IMR-90 (cell line): ENCODE results near the gene FBXW11. TPM values are rescaled to one million over a fixed set of nuclear protein-coding genes. Genes with fewer than 3 reads are reported as not detected.

Source experiments
- ATAC-seq: fragments of 200-7000 bp; cut with Tn5 transposase; 2 replicates; pipeline ENCODE4 v1.9.1; 2020; ENCODE audit warnings: low read depth, mild to moderate bottlenecking, moderate library complexity
- BruUV-seq: library from RNA; stranded (reverse); fragments of 400-500 nt; replicated peaks from 2 replicates; lab custom pipeline; 2021; lab: Mats Ljungman, UMichigan
- CTCF ChIA-PET: fragments of 300-600 bp; formaldehyde crosslinking; extraction: SDS; loops from one replicate; lab custom pipeline; 2021; ENCODE audit warnings: antibody characterized with exemption; lab: Yijun Ruan, JAX
- POLR2A ChIA-PET: fragments of 300-600 bp; sonication (Branson Sonifier 250); formaldehyde crosslinking; loops from one replicate; lab custom pipeline; 2022; ENCODE audit warnings: antibody characterized with exemption; ENCODE audit not compliant: unreplicated experiment; lab: Charles Lee
- DNase-seq: peaks from one replicate; pipeline ENCODE4 v3.0.0; 2013
- H2AFZ ChIP-seq: replicated peaks from 2 replicates; pipeline ENCODE3; 2013; ENCODE audit warnings: low read length, mild to moderate bottlenecking; ENCODE audit not compliant: poor library complexity
- H2AK5ac ChIP-seq: 2 replicates; pipeline ENCODE4 v1.6.1; 2013; ENCODE audit warnings: low read depth, low read length, inconsistent platforms
- H2AK9ac ChIP-seq: replicated peaks from 2 replicates; pipeline ENCODE3; 2013; ENCODE audit warnings: mild to moderate bottlenecking, low read depth, low read length, moderate library complexity; ENCODE audit not compliant: poor library complexity
- H2BK120ac ChIP-seq: 2 replicates; pipeline ENCODE4 v1.6.1; 2013; ENCODE audit warnings: low read depth, low read length, inconsistent platforms
- H2BK15ac ChIP-seq: 3 replicates; pipeline ENCODE4 v1.6.1; 2013; ENCODE audit warnings: low read depth, low read length, inconsistent platforms
- H2BK20ac ChIP-seq: 2 replicates; pipeline ENCODE4 v1.6.1; 2013; ENCODE audit warnings: low read depth, mild to moderate bottlenecking, inconsistent platforms, low read length, moderate library complexity
- H2BK5ac ChIP-seq: 2 replicates; pipeline ENCODE4 v1.6.1; 2013; ENCODE audit warnings: mild to moderate bottlenecking, low read depth, low read length, inconsistent platforms; ENCODE audit not compliant: poor library complexity, severe bottlenecking
- H3K14ac ChIP-seq: replicated peaks from 2 replicates; pipeline ENCODE4 v1.6.1; 2013; ENCODE audit warnings: low read depth, low read length, inconsistent platforms
- H3K18ac ChIP-seq: 2 replicates; pipeline ENCODE4 v1.6.1; 2013; ENCODE audit warnings: low read depth, low read length, control low read depth
- H3K23ac ChIP-seq: 2 replicates; pipeline ENCODE4 v1.6.1; 2013; ENCODE audit warnings: low read depth, low read length, inconsistent platforms
- H3K27ac ChIP-seq: 2 replicates; pipeline ENCODE4 v1.5.1; 2013; ENCODE audit warnings: mild to moderate bottlenecking, control low read depth, low read length; ENCODE audit not compliant: insufficient read depth
- H3K27me3 ChIP-seq: 2 replicates; pipeline ENCODE4 v1.6.1; 2013; ENCODE audit warnings: low read length; ENCODE audit not compliant: control insufficient read depth, insufficient read depth
- H3K36me3 ChIP-seq: 2 replicates; pipeline ENCODE4 v1.6.1; 2013; ENCODE audit warnings: low read length, mixed read lengths; ENCODE audit not compliant: control insufficient read depth, insufficient read depth
- H3K4ac ChIP-seq: 2 replicates; pipeline ENCODE4 v1.6.1; 2013; ENCODE audit warnings: low read depth, low read length, inconsistent platforms
- H3K4me1 ChIP-seq: 2 replicates; pipeline ENCODE4 v1.6.1; 2013; ENCODE audit warnings: low read length, mixed read lengths; ENCODE audit not compliant: control insufficient read depth, insufficient read depth
- H3K4me2 ChIP-seq: 2 replicates; pipeline ENCODE4 v1.6.1; 2013; ENCODE audit warnings: low read depth, mild to moderate bottlenecking, control low read depth, low read length, moderate library complexity
- H3K4me3 ChIP-seq: 2 replicates; pipeline ENCODE4 v1.5.1; 2013; ENCODE audit warnings: low read depth, mild to moderate bottlenecking, control low read depth, low read length, moderate library complexity; ENCODE audit not compliant: insufficient read depth
- H3K56ac ChIP-seq: 2 replicates; pipeline ENCODE4 v1.6.1; 2013; ENCODE audit warnings: low read length, inconsistent platforms; ENCODE audit not compliant: insufficient read depth; ENCODE audit errors: extremely low read depth
- H3K79me1 ChIP-seq, 2 experiments: 2 replicates each; pipeline ENCODE4 v1.6.1; 2013; ENCODE audit warnings: low read length in 2 of 2, inconsistent platforms in 1 of 2, low read depth in 1 of 2
- H3K9ac ChIP-seq: 2 replicates; pipeline ENCODE4 v1.6.1; 2013; ENCODE audit warnings: low read depth, low read length, control low read depth
- H3K9me1 ChIP-seq: 2 replicates; pipeline ENCODE4 v1.6.1; 2013; ENCODE audit warnings: low read length, inconsistent platforms; ENCODE audit not compliant: insufficient read depth
- H3K9me3 ChIP-seq: 2 replicates; pipeline ENCODE4 v1.6.1; 2013; ENCODE audit warnings: low read length; ENCODE audit not compliant: control insufficient read depth, insufficient read depth
- H4K20me1 ChIP-seq: 2 replicates; pipeline ENCODE4 v1.6.1; 2013; ENCODE audit warnings: low read length, inconsistent platforms; ENCODE audit not compliant: insufficient read depth
- H4K5ac ChIP-seq: 2 replicates; pipeline ENCODE4 v1.6.1; 2013; ENCODE audit warnings: mild to moderate bottlenecking, low read depth, low read length, control low read depth
- H4K8ac ChIP-seq, 2 experiments: 2 replicates each; pipeline ENCODE4 v1.6.1; 2013; ENCODE audit warnings: low read depth in 2 of 2, low read length in 2 of 2, control low read depth in 1 of 2, inconsistent platforms in 1 of 2
- H4K91ac ChIP-seq: 2 replicates; pipeline ENCODE4 v1.6.1; 2013; ENCODE audit warnings: low read depth, low read length, inconsistent platforms; ENCODE audit not compliant: insufficient read depth
- CEBPB ChIP-seq: IDR thresholded peaks from 2 replicates; pipeline ENCODE4 v1.6.1; 2012; ENCODE audit warnings: low read depth, low read length, improper control_type of control experiment
- ELK1 ChIP-seq: fragments of 150-350 bp; IDR thresholded peaks from 2 replicates; pipeline ENCODE4 v1.6.1; 2016; ENCODE audit warnings: low read depth, mild to moderate bottlenecking, low read length, moderate library complexity, borderline replicate concordance
- MAFK ChIP-seq: IDR thresholded peaks from 2 replicates; pipeline ENCODE4 v1.6.1; 2012; ENCODE audit warnings: low read depth, low read length, improper control_type of control experiment
- MXI1 ChIP-seq: IDR thresholded peaks from 2 replicates; pipeline ENCODE4 v1.6.1; 2012; ENCODE audit warnings: low read depth, mild to moderate bottlenecking, low read length, moderate library complexity, borderline replicate concordance
- NFE2L2 ChIP-seq: fragments of 150-350 bp; IDR thresholded peaks from 2 replicates; pipeline ENCODE4 v1.6.1; 2016; ENCODE audit warnings: low read depth, mild to moderate bottlenecking, low read length
- RAD21 ChIP-seq: IDR thresholded peaks from 2 replicates; pipeline ENCODE4 v1.6.1; 2012; ENCODE audit warnings: low read length, improper control_type of control experiment
- RCOR1 ChIP-seq: IDR thresholded peaks from 2 replicates; pipeline ENCODE4 v1.6.1; 2012; ENCODE audit warnings: mild to moderate bottlenecking, low read length, improper control_type of control experiment; ENCODE audit not compliant: insufficient replicate concordance
- SMC3 ChIP-seq: fragments of 150-350 bp; IDR thresholded peaks from 2 replicates; pipeline ENCODE4 v1.6.1; 2016; ENCODE audit warnings: low read depth, mild to moderate bottlenecking, antibody characterized with exemption, low read length, moderate library complexity
- USF2 ChIP-seq: fragments of 150-350 bp; IDR thresholded peaks from 2 replicates; pipeline ENCODE4 v1.6.1; 2017; ENCODE audit warnings: mild to moderate bottlenecking, antibody characterized with exemption, low read length, low read depth
- WGBS, 2 experiments: methylation state at CpG; one replicate each; pipeline versions ENCODE4 v1.1.5 to v1.1.7; 2013; ENCODE audit warnings: missing lambda C conversion rate in 2 of 2; ENCODE audit not compliant: insufficient read length in 1 of 2; ENCODE audit errors: extremely low coverage in 2 of 2; 5-methylcytosine and 5-hydroxymethylcytosine counted together
- dilution Hi-C: fragments of 300-500 bp; cut with HindIII; formaldehyde crosslinking; loops from one replicate; pipeline ENCODE4 v1.14.3; 2018; ENCODE audit warnings: low sequenced_read_pairs; ENCODE audit not compliant: unreplicated experiment
- in situ Hi-C: fragments of 300-500 bp; cut with MboI; formaldehyde crosslinking; loops from 3 replicates; pipeline ENCODE4 v1.14.3; 2019; ENCODE audit warnings: low sequenced_read_pairs, inconsistent platforms, mixed read lengths
- intact Hi-C: fragments of 100-400 bp; cut with micrococcal nuclease; formaldehyde crosslinking; loops from 2 replicates; pipeline ENCODE4 v1.10.0; 2022
- polyA plus RNA-seq, 3 experiments: library from polyadenylated mRNA; depleted of rRNA; stranded (reverse); fragments of >200 nt; gene quantifications; 2 replicates each; pipeline ENCODE4 v1.2.3, GENCODE V29; 2012; ENCODE audit warnings: low replicate concordance in 1 of 3
- total RNA-seq: library from RNA; depleted of rRNA; stranded (reverse); fragments of >200 nt; gene quantifications from 2 replicates; pipeline ENCODE4 v1.2.3, GENCODE V29; 2012
- TF ChIP-seq, protein P1 (sequence below): conservative IDR thresholded peaks from 2 replicates; pipeline ENCODE4 v1.5.1; 2012; ENCODE audit warnings: mild to moderate bottlenecking, low read depth, low read length, improper control_type of control experiment

The FBXW11 gene
- total and polyA plus RNA-seq, 2 of the 4 experiments (the other 2 are of a cell fraction), result 34.3 to 97.1 TPM

GRCh38 chr5:171855265-171855664 is 151.2 kb downstream of the FBXW11 start:
- DNase-seq (no peak), ATAC-seq (no peak)
- Histone ChIP-seq H3K4me1 (no peaks in the 10 kb centered on the region; the same call in 1 of the 2 replicates), H4K91ac (no peak overlapping the region), H3K56ac (no peak overlapping the region), H2BK15ac (no peak overlapping the region), H4K20me1 (no peaks in the 10 kb centered on the region), H3K9ac (no peak overlapping the region), H2AFZ (no peak overlapping the region), H3K9me1 (peaks cover 7% of the 10 kb centered on the region; the same call in 1 of the 2 replicates), H2BK120ac (no peak overlapping the region), H3K4me2 (no peak overlapping the region), H3K79me1 (peaks cover 0 to 3% of the 10 kb centered on the region in 2 experiments; a peak in 1 of 4 replicates), H2BK20ac (no peak overlapping the region), H3K4ac (no peak overlapping the region), H3K4me3 (no peak overlapping the region), H2BK5ac (no peak overlapping the region), H3K9me3 (no peaks in the 10 kb centered on the region), H4K5ac (no peak overlapping the region), H3K27ac (no peak overlapping the region), H3K23ac (no peak overlapping the region), H2AK5ac (no peak overlapping the region), H4K8ac (no peak overlapping the region), H3K27me3 (no peaks in the 10 kb centered on the region), H3K18ac (no peak overlapping the region), H3K14ac (no peak overlapping the region), H2AK9ac (no peak overlapping the region), H3K36me3 (no peaks in the 10 kb centered on the region)
- TF ChIP-seq SMC3 (no peak), RCOR1 (no peak), MXI1 (no peak), MAFK (no peak), ELK1 (no peak), USF2 (no peak), NFE2L2 (no peak), RAD21 (no peak), CEBPB (no peak)
- TF ChIP-seq, protein P1, sequence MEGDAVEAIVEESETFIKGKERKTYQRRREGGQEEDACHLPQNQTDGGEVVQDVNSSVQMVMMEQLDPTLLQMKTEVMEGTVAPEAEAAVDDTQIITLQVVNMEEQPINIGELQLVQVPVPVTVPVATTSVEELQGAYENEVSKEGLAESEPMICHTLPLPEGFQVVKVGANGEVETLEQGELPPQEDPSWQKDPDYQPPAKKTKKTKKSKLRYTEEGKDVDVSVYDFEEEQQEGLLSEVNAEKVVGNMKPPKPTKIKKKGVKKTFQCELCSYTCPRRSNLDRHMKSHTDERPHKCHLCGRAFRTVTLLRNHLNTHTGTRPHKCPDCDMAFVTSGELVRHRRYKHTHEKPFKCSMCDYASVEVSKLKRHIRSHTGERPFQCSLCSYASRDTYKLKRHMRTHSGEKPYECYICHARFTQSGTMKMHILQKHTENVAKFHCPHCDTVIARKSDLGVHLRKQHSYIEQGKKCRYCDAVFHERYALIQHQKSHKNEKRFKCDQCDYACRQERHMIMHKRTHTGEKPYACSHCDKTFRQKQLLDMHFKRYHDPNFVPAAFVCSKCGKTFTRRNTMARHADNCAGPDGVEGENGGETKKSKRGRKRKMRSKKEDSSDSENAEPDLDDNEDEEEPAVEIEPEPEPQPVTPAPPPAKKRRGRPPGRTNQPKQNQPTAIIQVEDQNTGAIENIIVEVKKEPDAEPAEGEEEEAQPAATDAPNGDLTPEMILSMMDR, result no peak
- no CpG with 5 or more reads among the region's 3 CpGs for WGBS, 2 experiments
- no TSS peak for BruUV-seq
- intact Hi-C loops, result no loop called here
- dilution Hi-C loops, result no loop called here
- CTCF ChIA-PET, result no interaction called here
- in situ Hi-C loops, result loop anchor here (25.0 kb wide), 1 partner anchor 418 kb away; no protein-coding TSS in a partner anchor
- POLR2A ChIA-PET, result no interaction called here
